ENCODE results near the gene CT45A10.
"Not testable (repeated sequence)": the region's sequence is repeated elsewhere in the genome, so short reads cannot be mapped to it uniquely, and the experiment has no call there.

Gene CT45A10, protein sequence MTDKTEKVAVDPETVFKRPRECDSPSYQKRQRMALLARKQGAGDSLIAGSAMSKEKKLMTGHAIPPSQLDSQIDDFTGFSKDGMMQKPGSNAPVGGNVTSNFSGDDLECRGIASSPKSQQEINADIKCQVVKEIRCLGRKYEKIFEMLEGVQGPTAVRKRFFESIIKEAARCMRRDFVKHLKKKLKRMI

GRCh38 chrX:135893294-135893817 is at the start of gene CT45A10, which contains the start of gene SAGE1:
Gene CT45A10 (minus strand): TSS chrX:135893444. CDS start chrX:135885344, 8,100 bp downstream.
Gene SAGE1 (plus strand): TSS chrX:135893716. CDS start chrX:135896243, 2,527 bp downstream.
- no peak for DNase-seq

GRCh38 chrX:135931644-135932487 is 38.6 kb upstream of the CT45A10 start:
- peak in 1 of 2 experiments; percentile 4 for DNase-seq

- no peak for DNase-seq
These were observed 34.7 kb upstream of the CT45A10 start for GRCh38 chrX:135927897-135928296.

DNA sequence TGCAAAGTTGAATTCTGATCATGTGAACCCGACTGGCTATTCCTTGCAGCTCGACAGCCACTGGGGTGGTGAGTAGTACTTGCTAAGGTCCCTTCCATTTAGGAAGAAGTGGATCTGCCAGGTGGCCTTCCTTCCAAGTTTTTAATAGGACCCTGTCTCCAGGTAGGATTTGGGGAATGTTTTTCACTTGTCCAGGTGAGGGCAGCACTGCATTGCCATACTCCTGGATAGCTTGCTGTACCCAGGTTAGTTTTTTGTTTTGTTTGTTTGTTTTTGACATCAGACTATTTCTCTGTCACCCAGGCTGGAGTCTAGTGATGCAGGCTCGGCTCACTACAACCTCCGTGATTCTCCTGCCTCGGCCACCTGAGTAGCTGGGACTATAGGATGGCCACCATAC is 30.1 kb upstream of the CT45A10 start:
- DNase-seq = no peak

DNA sequence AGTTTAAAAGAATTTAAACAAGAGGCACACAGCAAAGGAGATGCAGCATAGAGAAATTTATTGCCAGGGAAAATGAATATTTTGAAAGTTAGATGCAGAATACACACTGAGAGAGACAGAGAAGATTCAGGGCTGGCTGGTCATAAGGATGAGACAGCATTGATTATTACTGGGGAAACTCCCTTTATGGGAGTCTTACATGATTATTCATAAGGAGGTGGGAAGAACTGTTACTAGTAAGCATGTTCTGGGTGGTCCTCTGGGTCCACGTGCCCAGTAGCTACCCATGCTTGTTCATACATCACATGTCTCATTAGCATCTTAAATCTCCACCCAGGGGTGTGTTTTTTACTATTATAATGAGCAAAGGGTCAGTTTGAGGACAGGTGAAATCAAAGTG is 27.3 kb upstream of the CT45A10 start:
- not testable (repeated sequence) for DNase-seq

DNA sequence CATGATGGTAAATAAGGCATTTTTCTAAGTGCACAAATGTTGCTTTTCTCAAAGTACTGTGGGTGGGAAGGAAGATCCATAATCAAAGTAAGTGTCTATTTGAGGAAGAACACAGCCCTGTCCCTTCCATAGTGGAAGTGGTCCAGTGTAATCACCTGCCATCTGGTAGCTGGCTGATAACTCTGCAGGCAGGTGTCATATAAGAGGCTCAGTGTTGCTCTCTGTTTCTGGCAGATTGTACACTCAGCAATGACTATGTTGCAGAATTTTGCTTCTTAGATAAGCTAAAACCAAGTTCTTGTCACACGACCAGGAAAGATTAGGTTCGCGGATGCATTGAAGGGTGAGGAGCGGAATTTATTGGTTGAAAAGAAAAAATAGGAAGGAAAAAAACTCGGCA is 21.2 kb upstream of the CT45A10 start:
- no peak for DNase-seq

DNA sequence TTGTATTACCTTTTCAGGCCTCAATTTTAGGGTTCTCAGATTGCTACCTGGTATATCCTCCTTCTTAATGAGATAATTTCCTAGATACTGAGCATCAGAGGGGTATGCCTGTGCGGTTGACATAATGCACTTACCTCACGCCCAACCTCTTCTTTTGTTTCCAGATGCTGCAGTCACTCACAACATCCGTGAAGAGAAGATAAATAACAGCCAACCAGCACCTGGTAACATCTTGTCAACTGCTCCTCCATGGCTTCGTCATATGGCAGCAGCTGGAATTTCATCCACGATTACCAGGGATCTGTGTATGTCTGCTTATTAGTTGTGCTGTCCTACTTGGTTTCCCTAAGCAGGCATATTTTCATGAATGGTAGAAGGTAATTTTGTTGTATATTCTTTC is 17.0 kb upstream of the CT45A10 start:
- DNase-seq = no peak

GRCh38 chrX:135892781-135893180 is 463 bp downstream of the CT45A10 start:
- no peak for DNase-seq

- DNase-seq = no peak
These were observed 3.1 kb downstream of the CT45A10 start for GRCh38 chrX:135890087-135890585.

- DNase-seq = not testable (repeated sequence)
These were observed 4.3 kb downstream of the CT45A10 start for GRCh38 chrX:135888976-135889375.

- not testable (repeated sequence) for DNase-seq
These were observed 5.0 kb downstream of the CT45A10 start for GRCh38 chrX:135888230-135888629.

DNA sequence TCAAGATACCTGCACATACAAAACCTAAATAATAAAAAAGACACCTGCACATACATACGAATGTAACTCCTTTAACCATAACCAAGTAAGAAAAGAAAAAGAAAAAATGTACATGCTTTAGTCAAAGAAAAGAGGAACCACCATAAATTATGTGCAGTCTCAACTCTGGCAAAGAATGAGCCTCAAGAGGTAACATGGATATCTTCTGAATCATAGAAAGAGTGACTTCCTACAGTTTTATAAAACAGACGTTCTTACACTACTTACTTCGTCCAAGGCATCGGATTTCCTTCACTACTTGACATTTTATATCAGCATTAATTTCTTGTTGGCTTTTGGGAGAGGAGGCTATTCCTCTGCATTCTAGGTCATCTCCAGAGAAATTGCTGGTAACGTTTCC is 10.5 kb downstream of the CT45A10 start:
- not testable (repeated sequence) for DNase-seq

DNA sequence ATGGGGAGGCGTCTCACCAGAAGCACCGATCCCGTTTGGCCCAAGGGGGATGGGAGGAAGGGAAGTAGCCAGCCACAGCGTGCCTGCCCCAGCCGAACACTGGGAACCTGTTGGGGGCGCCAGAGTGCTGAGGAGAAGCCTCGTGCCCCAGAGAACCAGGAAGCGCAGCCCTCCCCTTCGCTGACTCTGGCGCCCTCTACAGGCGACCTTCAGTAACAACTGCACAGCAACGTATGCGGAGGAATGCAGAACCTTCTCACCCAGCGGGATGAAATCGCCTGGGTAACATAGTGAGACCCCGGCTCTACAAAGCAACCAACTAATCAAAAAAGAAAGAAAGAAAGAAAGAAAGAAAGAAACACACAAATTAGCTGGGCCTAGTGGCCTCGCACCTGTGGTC is 21.5 kb downstream of the CT45A10 start, which contains the start of gene CT45A9:
CT45A9 (minus strand) TSS at position 101 of the 400 bp plus-strand sequence. CDS start 3,751 bp downstream, outside the sequence.
- not testable (repeated sequence) for DNase-seq

GRCh38 chrX:135854438-135854837 is 38.8 kb downstream of the CT45A10 start, which contains the start of gene CT45A8:
Gene CT45A8 (minus strand): TSS chrX:135854538. CDS start chrX:135850783, 3,755 bp downstream.
- DNase-seq = not testable (repeated sequence)

GRCh38 chrX:135837180-135837579 is 56.1 kb downstream of the CT45A10 start, which contains the start of gene CT45A7:
Gene CT45A7 (minus strand): TSS chrX:135837280. CDS start chrX:135833533, 3,747 bp downstream.
- DNase-seq = not testable (repeated sequence)

All from AML-193 (cell line).